Glutamatergic neuron (in vitro differentiated cells): ENCODE measurements around the gene IFFO2. TPM values are rescaled to one million over a fixed set of nuclear protein-coding genes. Genes with fewer than 3 reads are reported as not detected.

Experiments used
- DNase-seq: peaks from one replicate; pipeline ENCODE4 v3.0.0; 2022
- H3K27ac Mint-ChIP-seq: one replicate; pipeline ENCODE4 v1.8.0; 2020; ENCODE audit warnings: mild to moderate bottlenecking, mixed read lengths, inconsistent platforms; ENCODE audit not compliant: unreplicated experiment
- H3K27me3 Mint-ChIP-seq: one replicate; pipeline ENCODE4 v1.8.0; 2020; ENCODE audit warnings: mild to moderate bottlenecking, moderate library complexity, mixed read lengths, inconsistent platforms; ENCODE audit not compliant: unreplicated experiment
- H3K36me3 Mint-ChIP-seq: one replicate; pipeline ENCODE4 v1.8.0; 2020; ENCODE audit warnings: mild to moderate bottlenecking, mixed read lengths, inconsistent platforms; ENCODE audit not compliant: unreplicated experiment
- H3K4me1 Mint-ChIP-seq: one replicate; pipeline ENCODE4 v1.8.0; 2020; ENCODE audit warnings: mild to moderate bottlenecking, low read depth, mixed read lengths, inconsistent platforms; ENCODE audit not compliant: unreplicated experiment
- H3K4me3 Mint-ChIP-seq: one replicate; pipeline ENCODE4 v1.8.0; 2020; ENCODE audit warnings: mild to moderate bottlenecking, mixed read lengths, inconsistent platforms; ENCODE audit not compliant: unreplicated experiment
- H3K9me3 Mint-ChIP-seq: one replicate; pipeline ENCODE4 v1.8.0; 2020; ENCODE audit warnings: mild to moderate bottlenecking, moderate library complexity, mixed read lengths, inconsistent platforms; ENCODE audit not compliant: unreplicated experiment
- CTCF ChIP-seq: fragments of 200-600 bp; sonication (generic); IDR thresholded peaks from one replicate; pipeline ENCODE4 v1.5.0; 2021; ENCODE audit not compliant: partially characterized antibody, unreplicated experiment
- total RNA-seq: library from RNA; stranded (reverse); fragmentation: NEBNext Ultra II Directional; extraction: Animal tissue kit (Norgen Biotek cat#: 25700); gene quantifications from one replicate; pipeline ENCODE4 v1.2.1, GENCODE V29; 2021; ENCODE audit not compliant: unreplicated experiment

The IFFO2 gene
- total RNA-seq, 1 donor from 2014 or later: 107 TPM

DNA sequence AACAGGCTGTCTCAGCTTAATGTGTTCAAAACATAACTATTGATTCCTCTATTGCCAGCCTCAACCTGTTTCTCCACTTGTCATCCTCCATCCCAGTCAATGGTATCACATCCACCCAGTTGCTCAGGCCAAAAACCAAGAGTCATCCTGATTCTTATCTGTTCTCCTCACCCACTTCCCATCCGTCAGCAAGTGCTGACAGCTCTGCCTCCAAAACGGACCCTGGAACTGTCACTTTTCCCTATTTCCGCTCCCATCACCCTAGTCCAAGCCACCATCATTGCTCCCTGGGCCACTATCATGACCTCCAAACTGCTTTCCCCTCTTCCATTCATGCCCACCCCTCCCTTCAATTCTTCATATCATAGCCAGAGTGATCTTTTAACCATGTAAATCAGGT is 36.2 kb upstream of the IFFO2 start:
- Mint-ChIP-seq H3K36me3 (peaks cover 13% of the 10 kb centered on the region), H3K9me3 (peaks cover 2% of the 10 kb centered on the region), H3K4me1 (no peaks in the 10 kb centered on the region), H3K27me3 (peaks cover 4% of the 10 kb centered on the region), H3K4me3 (no peak overlapping the region), H3K27ac (no peak overlapping the region)
- no peak for TF ChIP-seq CTCF
- no peak for DNase-seq

GRCh38 chr1:18991585-18991984 is 35.1 kb upstream of the IFFO2 start:
- TF ChIP-seq CTCF: no peak
- peaks cover 4% of the 10 kb centered on the region for H3K27me3 Mint-ChIP-seq
- H3K27ac Mint-ChIP-seq: no peak overlapping the region
- no peak overlapping the region for H3K4me3 Mint-ChIP-seq
- peaks cover 13% of the 10 kb centered on the region for H3K36me3 Mint-ChIP-seq
- H3K9me3 Mint-ChIP-seq: peaks cover 2% of the 10 kb centered on the region
- H3K4me1 Mint-ChIP-seq: no peaks in the 10 kb centered on the region
- no peak for DNase-seq

DNA sequence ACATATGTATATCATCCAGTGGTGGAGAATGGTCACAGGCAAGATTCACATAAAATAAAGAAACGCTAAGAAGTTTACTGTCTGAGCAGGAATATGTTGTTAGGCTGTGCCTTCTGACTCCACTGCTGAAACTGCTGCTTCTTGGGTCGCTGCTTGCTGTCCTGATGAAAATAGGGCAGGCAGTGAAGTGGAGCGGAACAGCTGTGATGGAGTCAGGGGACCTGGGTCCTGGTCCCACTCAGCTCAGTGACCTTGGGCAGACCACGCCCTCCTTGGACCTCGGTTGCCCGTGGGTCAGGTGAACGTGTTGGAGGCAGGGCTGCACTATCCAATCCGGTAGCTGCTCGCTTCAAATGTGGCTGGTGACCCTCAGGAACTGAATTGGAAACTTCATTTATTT is 33.4 kb upstream of the IFFO2 start:
- Mint-ChIP-seq H3K4me1 (no peaks in the 10 kb centered on the region), H3K4me3 (no peak overlapping the region), H3K27ac (no peak overlapping the region), H3K27me3 (peaks cover 4% of the 10 kb centered on the region), H3K36me3 (peaks cover 13% of the 10 kb centered on the region), H3K9me3 (peaks cover 2% of the 10 kb centered on the region)
- no peak for DNase-seq
- TF ChIP-seq CTCF: no peak

GRCh38 chr1:18989176-18989799 is 32.8 kb upstream of the IFFO2 start:
- H3K9me3 Mint-ChIP-seq: peaks cover 2% of the 10 kb centered on the region
- no peak for DNase-seq
- peaks cover 4% of the 10 kb centered on the region for H3K27me3 Mint-ChIP-seq
- H3K4me1 Mint-ChIP-seq: no peaks in the 10 kb centered on the region
- no peak overlapping the region for H3K4me3 Mint-ChIP-seq
- H3K27ac Mint-ChIP-seq: no peak overlapping the region
- H3K36me3 Mint-ChIP-seq: peaks cover 12% of the 10 kb centered on the region
- TF ChIP-seq CTCF: no peak

DNA sequence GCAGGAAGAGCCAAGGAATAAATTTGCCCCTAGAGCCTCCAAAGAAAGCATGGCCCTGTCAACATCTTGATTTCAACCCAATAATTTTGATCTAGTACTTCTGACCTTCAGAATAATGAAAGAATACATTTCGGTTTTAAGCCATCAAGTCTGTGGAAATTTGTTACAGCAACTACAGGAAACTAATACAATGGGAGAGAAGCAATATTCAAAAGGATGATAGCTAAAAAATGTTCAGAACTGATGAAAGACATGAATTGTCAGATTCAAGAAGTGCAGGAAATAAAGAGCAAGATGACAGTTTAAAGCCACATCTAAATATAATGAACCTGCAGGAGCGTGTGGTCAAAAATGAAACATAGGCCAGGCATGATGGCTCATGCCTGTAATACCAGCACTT is 24.8 kb upstream of the IFFO2 start:
- Mint-ChIP-seq H3K27me3 (peaks cover 5% of the 10 kb centered on the region), H3K4me3 (no peak overlapping the region), H3K27ac (no peak overlapping the region), H3K4me1 (no peaks in the 10 kb centered on the region), H3K36me3 (peaks cover 7% of the 10 kb centered on the region), H3K9me3 (no peaks in the 10 kb centered on the region)
- DNase-seq: no peak
- no peak for TF ChIP-seq CTCF
